Measurements from ENCODE around the gene ARID3C.

Gene ARID3C

GRCh38 chr9:34589636-34590380 is 39.1 kb downstream of the ARID3C start, which contains the start of gene CNTFR:
Gene CNTFR, minus strand, starts transcription at chr9:34589724. Its CDS starts 20,743 bp downstream, at chr9:34568981.
- H3K4me3 ChIP-seq (ENCODE audit: low read depth in 1 of 2, low read length in 1 of 2): peak within 1 kb of the TSS in 1 of 2 experiments; percentile 61
- peaks cover 19 to 22% of the 10 kb centered on the region in 2 experiments for H3K4me1 ChIP-seq (ENCODE audit: control insufficient read depth in 1 of 2, insufficient read depth in 1 of 2, low read depth in 1 of 2, low read length in 1 of 2)
- no peaks in the 10 kb centered on the region for H3K36me3 ChIP-seq
- H3K9me3 ChIP-seq: no peaks in the 10 kb centered on the region
- H3K27ac ChIP-seq: no peak within 1 kb of the TSS
- no peak for TF ChIP-seq CTCF (IDR thresholded peaks at IDR 0.05)
- peaks cover 100% of the 10 kb centered on the region for H3K27me3 ChIP-seq

- peaks cover 100% of the 10 kb centered on the region for H3K27me3 ChIP-seq
- TF ChIP-seq CTCF (IDR thresholded peaks at IDR 0.05): no peak
- no peaks in the 10 kb centered on the region for H3K36me3 ChIP-seq
- no peak overlapping the region for H3K27ac ChIP-seq
- H3K4me3 ChIP-seq (ENCODE audit: low read depth in 1 of 2, low read length in 1 of 2): no peak overlapping the region
- peaks cover 19 to 22% of the 10 kb centered on the region in 2 experiments for H3K4me1 ChIP-seq (ENCODE audit: control insufficient read depth in 1 of 2, insufficient read depth in 1 of 2, low read depth in 1 of 2, low read length in 1 of 2)
- no peaks in the 10 kb centered on the region for H3K9me3 ChIP-seq
Observed at GRCh38 chr9:34588671-34589635, 39.9 kb downstream of the ARID3C start.

GRCh38 chr9:34587271-34587670 is 41.6 kb downstream of the ARID3C start:
- no peak for TF ChIP-seq CTCF (IDR thresholded peaks at IDR 0.05)
- H3K27ac ChIP-seq: no peak overlapping the region
- H3K4me1 ChIP-seq (ENCODE audit: control insufficient read depth in 1 of 2, insufficient read depth in 1 of 2, low read depth in 1 of 2, low read length in 1 of 2): peaks cover 19 to 22% of the 10 kb centered on the region in 2 experiments
- no peak overlapping the region for H3K4me3 ChIP-seq (ENCODE audit: low read depth in 1 of 2, low read length in 1 of 2)
- no peaks in the 10 kb centered on the region for H3K9me3 ChIP-seq
- H3K36me3 ChIP-seq: no peaks in the 10 kb centered on the region
- peaks cover 100% of the 10 kb centered on the region for H3K27me3 ChIP-seq

GRCh38 chr9:34585946-34586669 is 42.8 kb downstream of the ARID3C start:
- H3K36me3 ChIP-seq: no peaks in the 10 kb centered on the region
- no peaks in the 10 kb centered on the region for H3K9me3 ChIP-seq
- peaks cover 14 to 15% of the 10 kb centered on the region in 2 experiments for H3K4me1 ChIP-seq (ENCODE audit: control insufficient read depth in 1 of 2, insufficient read depth in 1 of 2, low read depth in 1 of 2, low read length in 1 of 2)
- no peak overlapping the region for H3K4me3 ChIP-seq (ENCODE audit: low read depth in 1 of 2, low read length in 1 of 2)
- H3K27ac ChIP-seq: no peak overlapping the region
- no peak for TF ChIP-seq CTCF (IDR thresholded peaks at IDR 0.05)
- H3K27me3 ChIP-seq: peaks cover 100% of the 10 kb centered on the region

- Histone ChIP-seq H3K4me1 (ENCODE audit: control insufficient read depth in 1 of 2, insufficient read depth in 1 of 2, low read depth in 1 of 2, low read length in 1 of 2) (peaks cover 2 to 3% of the 10 kb centered on the region in 2 experiments), H3K36me3 (no peaks in the 10 kb centered on the region), H3K9me3 (no peaks in the 10 kb centered on the region), H3K27me3 (peaks cover 100% of the 10 kb centered on the region), H3K4me3 (ENCODE audit: low read depth in 1 of 2, low read length in 1 of 2) (no peak overlapping the region), H3K27ac (no peak overlapping the region)
- no peak for TF ChIP-seq CTCF (IDR thresholded peaks at IDR 0.05)
Observed at GRCh38 chr9:34584970-34585369, 43.9 kb downstream of the ARID3C start.
